ENCODE data around the gene LAMTOR1.
A peak's percentile ranks its signal among the peaks of the same experiment; 100 is the strongest.

DNA sequence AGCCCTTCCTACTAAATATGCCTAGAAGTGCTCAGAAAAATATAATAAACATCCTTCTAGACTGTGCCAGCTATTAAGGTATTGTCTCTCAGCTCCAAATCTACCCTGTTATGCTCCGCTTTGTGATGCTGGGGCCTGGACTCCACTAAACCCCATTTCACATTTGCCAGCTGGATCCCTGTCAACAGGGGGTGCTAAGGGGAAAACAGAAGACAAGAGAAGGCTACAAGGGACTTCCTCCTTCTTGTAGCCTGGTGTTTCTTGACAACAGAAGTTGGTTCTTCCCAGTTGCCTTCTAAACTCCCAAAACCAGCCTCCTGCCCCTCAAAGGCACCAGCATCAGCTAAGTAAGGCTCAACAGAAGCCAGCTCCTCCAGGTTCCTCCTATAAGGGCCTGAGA is 28.0 kb downstream of the LAMTOR1 start:
- TF ChIP-seq, protein P1, sequence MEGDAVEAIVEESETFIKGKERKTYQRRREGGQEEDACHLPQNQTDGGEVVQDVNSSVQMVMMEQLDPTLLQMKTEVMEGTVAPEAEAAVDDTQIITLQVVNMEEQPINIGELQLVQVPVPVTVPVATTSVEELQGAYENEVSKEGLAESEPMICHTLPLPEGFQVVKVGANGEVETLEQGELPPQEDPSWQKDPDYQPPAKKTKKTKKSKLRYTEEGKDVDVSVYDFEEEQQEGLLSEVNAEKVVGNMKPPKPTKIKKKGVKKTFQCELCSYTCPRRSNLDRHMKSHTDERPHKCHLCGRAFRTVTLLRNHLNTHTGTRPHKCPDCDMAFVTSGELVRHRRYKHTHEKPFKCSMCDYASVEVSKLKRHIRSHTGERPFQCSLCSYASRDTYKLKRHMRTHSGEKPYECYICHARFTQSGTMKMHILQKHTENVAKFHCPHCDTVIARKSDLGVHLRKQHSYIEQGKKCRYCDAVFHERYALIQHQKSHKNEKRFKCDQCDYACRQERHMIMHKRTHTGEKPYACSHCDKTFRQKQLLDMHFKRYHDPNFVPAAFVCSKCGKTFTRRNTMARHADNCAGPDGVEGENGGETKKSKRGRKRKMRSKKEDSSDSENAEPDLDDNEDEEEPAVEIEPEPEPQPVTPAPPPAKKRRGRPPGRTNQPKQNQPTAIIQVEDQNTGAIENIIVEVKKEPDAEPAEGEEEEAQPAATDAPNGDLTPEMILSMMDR (IDR thresholded peaks at IDR 0.05; ENCODE audit: borderline replicate concordance, extremely low read depth, low read length, poor library complexity, severe bottlenecking) = peak; percentile 39
- no peak for TF ChIP-seq EZH2 (IDR thresholded peaks at IDR 0.05; ENCODE audit: borderline replicate concordance, low read depth, low read length, severe bottlenecking)
